ENCODE measurements around the gene EFNB2.

GRCh38 chr13:106462710-106463109 lies 72.8 kb downstream of the EFNB2 start:
- no peak for TF ChIP-seq YY1 (IDR thresholded peaks at IDR 0.05; ENCODE audit: low read depth)
- no peak for TF ChIP-seq MAX (IDR thresholded peaks at IDR 0.05)
- TF ChIP-seq CEBPB (IDR thresholded peaks at IDR 0.05): no peak
- no peak for TF ChIP-seq TAF1 (IDR thresholded peaks at IDR 0.05; ENCODE audit: low read depth)
- TF ChIP-seq FOXM1 (IDR thresholded peaks at IDR 0.05; ENCODE audit: borderline replicate concordance, low read depth): no peak
- TF ChIP-seq TEAD4 (IDR thresholded peaks at IDR 0.05): no peak
- TF ChIP-seq ZBTB7A (IDR thresholded peaks at IDR 0.05; ENCODE audit: low read depth): no peak
- TF ChIP-seq EGR1 (IDR thresholded peaks at IDR 0.05): no peak
- no peak for TF ChIP-seq RAD21 (IDR thresholded peaks at IDR 0.05; ENCODE audit: low read depth)
- TF ChIP-seq EP300 (IDR thresholded peaks at IDR 0.05; ENCODE audit: borderline replicate concordance): no peak
